HL-60 (cell line): Measurements from ENCODE around the gene FASTKD1.

ENCODE experiments used
- DNase-seq, 2 experiments: peaks; one replicate each; pipeline ENCODE4 v3.0.0-alpha.2; 2010 to 2020; ENCODE audit warnings: low read depth in 1 of 2, low spot score in 1 of 2
- H3K27ac ChIP-seq: fragments of 250-450 bp; sonication (Bioruptor Pico); replicated peaks from 2 replicates; pipeline ENCODE4 v1.5.1; 2020; ENCODE audit warnings: mild to moderate bottlenecking, moderate library complexity
- H3K27me3 ChIP-seq: fragments of 250-450 bp; sonication (Bioruptor Pico); 2 replicates; pipeline ENCODE4 v1.5.1; 2021; ENCODE audit warnings: mild to moderate bottlenecking, moderate library complexity; ENCODE audit not compliant: insufficient read depth, poor library complexity, severe bottlenecking
- H3K4me3 ChIP-seq: replicated peaks from 2 replicates; pipeline ENCODE4 v1.5.1; 2011; ENCODE audit warnings: mild to moderate bottlenecking, control low read depth, low read length; ENCODE audit not compliant: insufficient read depth
- CTCF ChIP-seq: IDR thresholded peaks from one replicate; pipeline ENCODE4 v1.5.1; 2011; ENCODE audit warnings: low read length, control low read depth, inconsistent platforms; ENCODE audit not compliant: insufficient read depth
- GABPA ChIP-seq: IDR thresholded peaks from 2 replicates; pipeline ENCODE4 v1.6.1; 2012; ENCODE audit warnings: low read depth
- POLR2AphosphoS5 ChIP-seq: IDR thresholded peaks from 2 replicates; pipeline ENCODE4 v1.6.1; 2012; ENCODE audit warnings: low read depth
- SPI1 ChIP-seq: IDR thresholded peaks from 2 replicates; pipeline ENCODE4 v1.6.1; 2012; ENCODE audit warnings: low read depth, mild to moderate bottlenecking, borderline replicate concordance
- long read RNA-seq: library from polyadenylated mRNA; unstranded; transcript quantifications from one replicate; pipeline ENCODE4 v2.0.0, GENCODE V29; 2020
- TF ChIP-seq, protein P1 (sequence below): IDR thresholded peaks from 2 replicates; pipeline ENCODE4 v1.6.1; 2012; ENCODE audit warnings: low read depth; ENCODE audit not compliant: insufficient replicate concordance

FASTKD1 gene, protein sequence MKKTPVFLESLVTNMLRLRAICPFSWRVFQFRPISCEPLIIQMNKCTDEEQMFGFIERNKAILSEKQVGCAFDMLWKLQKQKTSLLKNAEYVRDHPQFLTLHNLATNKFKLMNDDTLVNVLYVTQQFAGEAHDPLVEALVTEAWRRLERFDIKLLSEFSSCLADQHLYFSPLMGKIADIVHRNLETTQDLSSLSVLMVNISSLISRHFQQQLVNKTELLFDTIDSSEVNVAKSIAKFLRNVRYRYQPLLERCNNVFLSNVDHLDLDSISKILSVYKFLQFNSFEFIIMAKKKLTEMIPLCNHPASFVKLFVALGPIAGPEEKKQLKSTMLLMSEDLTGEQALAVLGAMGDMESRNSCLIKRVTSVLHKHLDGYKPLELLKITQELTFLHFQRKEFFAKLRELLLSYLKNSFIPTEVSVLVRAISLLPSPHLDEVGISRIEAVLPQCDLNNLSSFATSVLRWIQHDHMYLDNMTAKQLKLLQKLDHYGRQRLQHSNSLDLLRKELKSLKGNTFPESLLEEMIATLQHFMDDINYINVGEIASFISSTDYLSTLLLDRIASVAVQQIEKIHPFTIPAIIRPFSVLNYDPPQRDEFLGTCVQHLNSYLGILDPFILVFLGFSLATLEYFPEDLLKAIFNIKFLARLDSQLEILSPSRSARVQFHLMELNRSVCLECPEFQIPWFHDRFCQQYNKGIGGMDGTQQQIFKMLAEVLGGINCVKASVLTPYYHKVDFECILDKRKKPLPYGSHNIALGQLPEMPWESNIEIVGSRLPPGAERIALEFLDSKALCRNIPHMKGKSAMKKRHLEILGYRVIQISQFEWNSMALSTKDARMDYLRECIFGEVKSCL
- long read RNA-seq, transcript FASTKD1-205 (14 exons, 2,791 nt): minor isoform, 13 of 81 reads
- long read RNA-seq, transcript FASTKD1-204 (15 exons, 2,967 nt): major isoform, 21 of 81 reads
- long read RNA-seq, partial matches to known transcripts: 19 of 81 reads
- long read RNA-seq, other reads (novel, unspliced or antisense): 26 of 81 reads

GRCh38 chr2:169573160-169573973, at the start of gene FASTKD1:
TSS of gene FASTKD1 (minus strand) at chr2:169573865. CDS start at chr2:169572029, 1,836 bp downstream.
- peak; percentile 81 to 96 for DNase-seq
- H3K4me3 ChIP-seq: peak within 1 kb of the TSS; percentile 92
- H3K27ac ChIP-seq: peak within 1 kb of the TSS; percentile 72
- no peaks in the 10 kb centered on the region for H3K27me3 ChIP-seq
- TF ChIP-seq SPI1: peak; percentile 75; the same call in 1 of the 2 replicates
- no peak for TF ChIP-seq GABPA
- TF ChIP-seq CTCF: no peak
- TF ChIP-seq, protein P1, sequence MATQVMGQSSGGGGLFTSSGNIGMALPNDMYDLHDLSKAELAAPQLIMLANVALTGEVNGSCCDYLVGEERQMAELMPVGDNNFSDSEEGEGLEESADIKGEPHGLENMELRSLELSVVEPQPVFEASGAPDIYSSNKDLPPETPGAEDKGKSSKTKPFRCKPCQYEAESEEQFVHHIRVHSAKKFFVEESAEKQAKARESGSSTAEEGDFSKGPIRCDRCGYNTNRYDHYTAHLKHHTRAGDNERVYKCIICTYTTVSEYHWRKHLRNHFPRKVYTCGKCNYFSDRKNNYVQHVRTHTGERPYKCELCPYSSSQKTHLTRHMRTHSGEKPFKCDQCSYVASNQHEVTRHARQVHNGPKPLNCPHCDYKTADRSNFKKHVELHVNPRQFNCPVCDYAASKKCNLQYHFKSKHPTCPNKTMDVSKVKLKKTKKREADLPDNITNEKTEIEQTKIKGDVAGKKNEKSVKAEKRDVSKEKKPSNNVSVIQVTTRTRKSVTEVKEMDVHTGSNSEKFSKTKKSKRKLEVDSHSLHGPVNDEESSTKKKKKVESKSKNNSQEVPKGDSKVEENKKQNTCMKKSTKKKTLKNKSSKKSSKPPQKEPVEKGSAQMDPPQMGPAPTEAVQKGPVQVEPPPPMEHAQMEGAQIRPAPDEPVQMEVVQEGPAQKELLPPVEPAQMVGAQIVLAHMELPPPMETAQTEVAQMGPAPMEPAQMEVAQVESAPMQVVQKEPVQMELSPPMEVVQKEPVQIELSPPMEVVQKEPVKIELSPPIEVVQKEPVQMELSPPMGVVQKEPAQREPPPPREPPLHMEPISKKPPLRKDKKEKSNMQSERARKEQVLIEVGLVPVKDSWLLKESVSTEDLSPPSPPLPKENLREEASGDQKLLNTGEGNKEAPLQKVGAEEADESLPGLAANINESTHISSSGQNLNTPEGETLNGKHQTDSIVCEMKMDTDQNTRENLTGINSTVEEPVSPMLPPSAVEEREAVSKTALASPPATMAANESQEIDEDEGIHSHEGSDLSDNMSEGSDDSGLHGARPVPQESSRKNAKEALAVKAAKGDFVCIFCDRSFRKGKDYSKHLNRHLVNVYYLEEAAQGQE: no peak
- peak; percentile 43; the same call in 1 of the 2 replicates for TF ChIP-seq POLR2AphosphoS5

DNA sequence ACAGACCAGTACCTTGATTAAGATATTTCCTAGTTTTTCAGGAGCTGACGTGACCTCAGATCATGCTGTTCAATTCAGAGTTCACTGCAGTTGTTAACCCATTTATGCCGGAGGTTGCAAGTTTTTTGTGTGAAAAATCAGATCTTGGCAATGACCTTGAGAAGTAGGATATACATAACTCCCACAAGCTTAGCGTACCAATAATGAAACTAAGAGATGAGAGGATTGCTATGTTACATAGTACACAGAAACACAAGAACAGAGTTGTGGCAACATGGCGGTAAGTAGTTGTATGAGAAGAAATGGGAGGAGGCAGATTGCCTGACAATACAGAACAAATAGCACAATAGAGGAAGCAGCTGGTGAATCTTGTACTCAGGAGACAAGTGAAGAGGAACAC, 49.6 kb upstream of the FASTKD1 start:
- H3K27me3 ChIP-seq: no peaks in the 10 kb centered on the region
- TF ChIP-seq GABPA (no peak), SPI1 (no peak), CTCF (no peak), POLR2AphosphoS5 (no peak)
- TF ChIP-seq, protein P1: no peak
- DNase-seq: no peak
- H3K4me3 ChIP-seq: no peak overlapping the region
- H3K27ac ChIP-seq: no peak overlapping the region

DNA sequence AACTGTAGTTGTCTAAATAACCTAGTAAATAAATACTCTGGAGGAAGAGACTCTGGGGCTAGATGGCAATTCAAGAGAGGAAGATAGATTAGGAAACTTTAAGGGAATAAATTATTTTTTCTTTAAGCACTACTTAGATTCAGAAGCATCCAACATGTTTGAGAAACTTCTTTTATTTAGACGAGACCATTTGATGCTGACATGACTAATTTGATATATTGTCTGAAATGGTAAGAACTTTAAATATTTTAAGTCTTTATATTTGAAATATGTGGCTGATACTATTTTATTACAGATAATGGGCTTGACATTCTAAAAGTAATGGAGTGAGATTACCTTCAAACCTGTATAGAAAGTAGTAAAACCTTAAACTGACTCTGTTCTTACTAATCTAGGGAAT, 46.8 kb upstream of the FASTKD1 start:
- H3K27me3 ChIP-seq: no peaks in the 10 kb centered on the region
- H3K27ac ChIP-seq: no peak overlapping the region
- H3K4me3 ChIP-seq: no peak overlapping the region
- no peak for DNase-seq
- TF ChIP-seq GABPA (no peak), CTCF (no peak), SPI1 (no peak), POLR2AphosphoS5 (no peak)
- TF ChIP-seq, protein P1: no peak
